ENCODE results near the gene CD244.

DNA sequence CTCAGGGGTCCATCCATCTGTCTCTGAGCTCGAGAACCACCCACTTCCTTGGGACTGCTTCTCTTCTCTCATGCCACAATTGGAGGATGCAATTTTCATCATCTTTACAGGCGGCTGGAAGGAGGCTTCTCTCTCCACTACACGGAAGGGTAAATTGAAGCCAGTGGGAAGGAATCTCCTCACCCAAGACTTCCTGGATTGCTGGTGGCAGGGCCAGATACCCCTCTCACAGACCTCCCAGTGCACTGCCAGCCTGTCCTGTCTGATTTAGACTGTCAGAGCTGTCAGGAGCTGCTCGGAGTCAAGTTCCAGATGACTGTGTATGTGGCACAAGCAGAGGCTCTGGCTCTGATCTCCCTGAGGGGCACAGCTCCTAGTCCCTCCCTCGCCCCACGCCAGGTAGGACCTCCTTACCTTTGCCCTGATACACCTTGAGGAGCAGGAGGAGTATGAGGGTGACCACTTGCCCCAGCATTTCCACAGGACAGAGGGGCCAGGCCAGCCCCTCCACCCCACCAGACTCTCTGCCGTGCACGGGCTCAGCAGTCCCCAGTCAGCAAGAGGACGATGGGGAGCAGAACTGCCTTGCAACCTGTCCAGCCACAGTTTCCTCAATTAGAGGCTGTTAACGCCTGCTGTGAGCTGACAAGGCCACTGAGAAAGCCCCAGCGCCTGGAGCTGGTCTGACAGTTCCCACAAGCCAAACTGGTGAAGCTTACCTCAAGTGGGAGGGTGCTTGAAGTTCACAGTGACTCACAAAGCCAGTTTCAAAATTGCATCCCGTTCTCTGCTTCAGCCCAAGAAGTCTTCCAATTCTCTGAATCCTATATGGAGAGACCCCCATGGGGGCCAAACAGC, at the start of gene CD244:
- TF ChIP-seq, protein P1, sequence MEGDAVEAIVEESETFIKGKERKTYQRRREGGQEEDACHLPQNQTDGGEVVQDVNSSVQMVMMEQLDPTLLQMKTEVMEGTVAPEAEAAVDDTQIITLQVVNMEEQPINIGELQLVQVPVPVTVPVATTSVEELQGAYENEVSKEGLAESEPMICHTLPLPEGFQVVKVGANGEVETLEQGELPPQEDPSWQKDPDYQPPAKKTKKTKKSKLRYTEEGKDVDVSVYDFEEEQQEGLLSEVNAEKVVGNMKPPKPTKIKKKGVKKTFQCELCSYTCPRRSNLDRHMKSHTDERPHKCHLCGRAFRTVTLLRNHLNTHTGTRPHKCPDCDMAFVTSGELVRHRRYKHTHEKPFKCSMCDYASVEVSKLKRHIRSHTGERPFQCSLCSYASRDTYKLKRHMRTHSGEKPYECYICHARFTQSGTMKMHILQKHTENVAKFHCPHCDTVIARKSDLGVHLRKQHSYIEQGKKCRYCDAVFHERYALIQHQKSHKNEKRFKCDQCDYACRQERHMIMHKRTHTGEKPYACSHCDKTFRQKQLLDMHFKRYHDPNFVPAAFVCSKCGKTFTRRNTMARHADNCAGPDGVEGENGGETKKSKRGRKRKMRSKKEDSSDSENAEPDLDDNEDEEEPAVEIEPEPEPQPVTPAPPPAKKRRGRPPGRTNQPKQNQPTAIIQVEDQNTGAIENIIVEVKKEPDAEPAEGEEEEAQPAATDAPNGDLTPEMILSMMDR (IDR thresholded peaks at IDR 0.05) = no peak
- TF ChIP-seq POLR2A (IDR thresholded peaks at IDR 0.05) = no peak
